Amygdala (tissue), 56 donors: ENCODE measurements around the gene SSR1.
"Not testable (repeated sequence)": the region's sequence is repeated elsewhere in the genome, so short reads cannot be mapped to it uniquely, and the experiment has no call there.

Experiments
- DNase-seq, 56 donors: peaks; one replicate each; lab custom pipeline; 2025; lab: John Stamatoyannopoulos, UW

The SSR1 gene

DNA sequence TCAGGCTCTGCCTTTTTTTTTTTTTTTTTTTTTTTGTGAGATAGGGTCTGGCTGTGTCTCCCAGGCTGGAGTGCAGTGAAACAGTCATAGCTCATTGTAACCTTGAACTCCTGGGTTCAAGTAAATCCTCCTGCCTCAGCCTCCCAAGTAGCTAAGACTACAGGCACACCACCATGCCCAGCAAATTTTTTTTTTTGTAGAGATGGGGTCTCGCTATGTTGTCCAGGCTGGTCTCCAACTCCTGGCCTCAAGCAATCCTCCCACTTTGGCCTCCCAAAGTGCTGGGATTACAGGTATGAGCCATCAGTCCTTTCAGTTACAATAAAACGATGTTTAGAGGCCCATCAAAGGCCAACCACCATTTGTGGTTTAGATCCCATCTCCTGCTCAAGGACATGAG lies 6.4 kb upstream of the SSR1 start:
- DNase-seq = not testable (repeated sequence)

DNA sequence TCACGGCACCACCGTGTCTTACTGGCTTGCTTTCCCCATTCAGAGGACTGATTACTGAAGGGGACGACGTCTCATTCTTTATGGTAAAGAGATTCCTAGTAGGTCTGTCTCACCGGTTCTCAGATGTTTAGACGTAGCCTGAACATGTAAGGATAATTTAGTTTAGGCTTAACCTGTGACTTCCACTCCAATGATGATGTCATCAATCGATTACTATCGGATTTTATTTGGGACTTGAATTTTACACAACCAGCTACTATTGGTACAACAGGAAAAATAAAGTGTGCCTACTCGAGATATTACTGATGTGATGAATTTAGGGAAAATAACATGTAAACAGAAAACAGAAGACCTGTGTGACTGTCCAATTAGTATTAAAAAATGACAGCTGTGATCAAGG lies 4.5 kb upstream of the SSR1 start:
- no peak for DNase-seq

DNA sequence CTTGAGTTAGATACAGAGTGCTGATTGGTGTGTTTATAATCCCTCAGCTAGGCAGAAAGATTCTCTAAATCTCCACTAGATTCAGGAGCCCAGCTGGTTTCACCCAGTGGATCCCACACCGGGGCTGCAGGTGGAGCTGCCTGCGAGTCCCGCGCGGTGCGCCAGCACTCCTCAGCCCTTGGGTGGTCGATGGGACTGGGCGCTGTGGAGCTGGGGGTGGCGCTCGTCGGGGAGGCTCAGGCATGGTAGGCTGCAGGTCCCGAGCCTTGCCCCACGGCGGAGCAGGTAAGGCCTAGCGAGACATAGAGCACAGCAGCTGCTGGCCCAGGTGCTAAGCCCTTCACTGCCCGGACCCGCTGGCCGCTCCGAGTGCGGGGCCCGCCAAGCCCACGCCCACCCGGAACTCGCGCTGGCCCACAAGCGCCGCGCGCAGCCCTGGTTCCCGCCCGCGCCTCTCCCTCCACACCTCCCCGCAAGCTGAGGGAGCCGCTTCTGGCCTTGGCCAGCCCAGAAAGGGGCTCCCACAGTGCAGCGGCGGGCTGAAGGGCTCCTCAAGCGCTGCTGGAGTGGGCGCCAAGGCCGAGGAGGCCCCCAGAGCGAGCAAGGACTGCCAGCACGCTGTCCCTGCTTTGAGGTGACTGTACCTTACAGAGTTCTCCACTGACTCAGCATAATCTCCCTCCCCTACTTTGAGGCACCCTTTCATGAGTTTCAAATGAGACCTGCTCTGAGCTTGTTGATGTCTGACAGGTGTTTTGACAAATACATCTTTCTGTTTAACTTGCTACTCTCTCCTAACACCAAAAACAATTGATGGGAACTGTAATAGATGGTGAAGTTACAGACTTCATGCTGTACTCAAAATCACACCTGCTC lies 3.9 kb upstream of the SSR1 start:
- DNase-seq = no peak

DNA sequence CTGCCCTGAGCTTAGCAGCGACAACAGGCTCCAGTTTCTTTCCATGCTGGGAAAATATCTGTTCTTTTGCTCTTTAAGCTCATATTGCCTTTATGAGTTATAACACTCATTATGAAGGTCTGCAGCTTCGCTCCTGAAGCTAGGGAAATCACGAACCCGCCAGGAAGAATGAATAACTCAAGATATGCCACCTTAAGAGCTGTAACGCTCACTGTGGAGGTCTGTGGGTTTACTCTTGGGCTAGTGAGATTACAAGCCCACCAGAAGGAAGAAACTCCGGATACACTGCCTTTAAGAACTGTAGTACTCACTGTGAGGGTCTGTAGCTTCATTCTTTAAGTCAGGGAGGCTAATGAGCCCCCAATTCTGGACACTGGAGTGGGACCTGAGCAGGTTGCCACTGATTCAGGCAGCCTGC lies 3.0 kb upstream of the SSR1 start:
- DNase-seq = no peak

DNA sequence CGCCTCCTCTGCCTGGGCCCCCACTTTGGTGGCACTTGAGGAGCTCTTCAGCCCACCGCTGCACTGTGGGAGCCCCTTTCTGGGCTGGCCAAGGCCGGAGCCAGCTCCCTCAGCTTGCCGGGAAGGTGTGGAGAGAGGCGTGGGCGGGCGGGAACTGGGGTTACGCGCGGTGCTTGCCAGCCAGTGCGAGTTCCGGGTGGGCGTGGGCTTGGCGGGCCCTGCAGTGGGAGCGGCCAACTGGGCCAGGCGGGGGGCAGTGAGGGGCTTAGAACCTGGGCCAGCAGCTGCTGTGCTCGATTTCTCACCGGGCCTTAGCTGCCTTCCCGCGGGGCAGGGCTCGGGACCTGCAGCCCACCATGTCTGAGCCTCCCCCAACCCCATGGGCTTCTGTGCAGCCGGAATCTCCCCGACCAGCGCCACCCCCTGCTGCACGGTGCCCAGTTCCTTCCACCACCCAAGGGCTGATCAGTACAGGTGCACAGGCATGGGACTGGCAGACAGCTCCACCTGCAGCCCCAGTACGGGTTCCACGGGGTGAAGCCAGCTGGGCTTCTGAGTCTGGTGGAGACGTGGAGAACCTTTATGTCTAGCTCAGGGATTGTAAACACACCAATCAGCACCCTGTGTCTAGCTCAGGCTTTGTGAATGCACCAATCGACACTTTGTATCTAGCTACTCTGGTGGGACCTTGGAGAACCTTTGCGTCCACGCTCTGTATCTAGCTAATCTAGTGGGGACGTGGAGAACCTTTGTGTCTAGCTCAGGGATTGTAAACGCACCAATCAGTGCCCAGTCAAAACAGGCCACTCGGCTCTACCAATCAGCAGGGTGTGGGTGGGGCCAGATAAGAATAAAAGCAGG lies 2.3 kb upstream of the SSR1 start:
- DNase-seq = not testable (repeated sequence)

DNA sequence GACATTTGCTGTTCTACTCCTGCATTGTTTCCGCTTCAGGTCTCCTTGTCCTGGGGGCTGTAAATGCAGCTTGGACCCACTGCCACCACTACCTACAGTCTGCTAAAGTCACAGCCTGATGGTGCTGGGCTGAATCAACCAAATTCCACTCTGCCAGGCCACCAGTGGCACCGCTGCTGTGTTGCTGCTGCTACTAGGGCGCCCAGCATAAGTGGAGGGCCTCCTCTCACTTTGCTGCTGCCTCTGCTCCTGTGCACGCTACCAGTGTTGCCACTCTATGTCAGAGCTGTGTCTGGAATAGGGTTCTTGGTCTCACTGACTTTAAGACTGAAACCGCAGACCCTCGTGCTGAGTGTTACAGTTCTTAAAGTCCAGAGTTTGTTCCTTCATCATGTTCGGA lies 1.4 kb upstream of the SSR1 start:
- DNase-seq = no peak

DNA sequence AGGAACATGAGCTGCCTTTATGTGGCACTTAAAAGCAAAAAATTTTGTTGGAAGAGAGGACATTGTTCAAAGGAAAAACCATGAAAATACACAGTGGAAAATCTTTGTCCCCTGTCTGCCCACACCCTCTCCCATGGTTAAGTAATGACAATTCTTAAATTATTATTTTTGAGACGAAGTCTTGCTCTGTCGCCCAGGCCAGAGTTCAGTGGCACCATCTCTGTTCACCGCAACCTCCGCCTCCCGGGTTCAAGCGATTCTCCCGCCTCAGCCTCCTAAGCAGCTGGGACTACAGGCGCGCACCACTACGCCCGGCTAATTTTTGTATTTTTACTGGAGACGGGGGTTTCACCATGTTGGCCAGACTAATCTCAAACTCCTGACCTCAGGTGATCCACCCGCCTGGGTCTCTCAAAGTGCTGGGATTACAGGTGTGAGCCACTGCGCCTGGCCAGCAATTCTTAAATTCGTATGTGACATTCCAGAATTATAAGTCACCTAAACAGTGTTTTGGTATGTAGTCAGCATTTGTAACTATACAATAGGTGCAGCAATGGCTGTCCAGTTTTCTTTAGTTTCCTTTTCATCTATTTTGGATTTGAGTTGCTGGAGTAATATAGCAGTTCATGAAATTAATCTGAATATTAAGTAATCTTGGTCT lies 636 bp upstream of the SSR1 start:
- DNase-seq = peak in 2 of 56 donors; percentile 9 to 21

DNA sequence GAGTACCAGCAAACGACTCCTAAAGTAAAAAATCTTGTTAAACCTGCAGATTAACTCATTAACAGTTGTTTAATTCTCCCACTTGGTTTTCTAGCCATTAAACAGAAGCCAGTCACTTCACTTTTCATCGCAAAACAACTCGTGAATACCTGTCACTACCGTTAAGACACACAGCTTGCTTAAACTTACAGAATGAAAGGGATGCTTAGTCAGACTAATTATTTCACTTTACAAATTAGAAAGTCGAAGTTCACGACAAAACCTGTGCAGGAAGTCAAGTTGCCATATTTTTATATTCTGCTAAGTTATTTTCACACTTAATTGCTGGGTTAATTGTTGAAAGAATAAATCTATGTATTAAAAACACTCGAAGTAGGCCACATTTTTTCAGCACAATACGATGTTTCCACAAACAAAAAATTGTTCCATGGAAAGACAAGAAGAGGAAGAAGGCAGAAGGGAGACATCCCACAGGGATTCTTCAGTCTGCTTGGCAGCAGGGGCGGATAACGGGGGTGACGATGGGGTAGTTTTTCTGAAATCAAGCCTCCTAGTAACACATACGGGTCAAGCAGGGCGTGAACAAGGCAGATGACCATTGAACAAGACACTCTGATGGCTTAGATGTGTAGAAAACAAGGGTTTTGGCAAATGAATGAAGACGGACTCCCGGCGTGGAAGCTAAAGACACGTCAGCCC lies 933 bp downstream of the SSR1 start:
- DNase-seq = peak in 6 of 56 donors; percentile 5 to 49 (median 27)

DNA sequence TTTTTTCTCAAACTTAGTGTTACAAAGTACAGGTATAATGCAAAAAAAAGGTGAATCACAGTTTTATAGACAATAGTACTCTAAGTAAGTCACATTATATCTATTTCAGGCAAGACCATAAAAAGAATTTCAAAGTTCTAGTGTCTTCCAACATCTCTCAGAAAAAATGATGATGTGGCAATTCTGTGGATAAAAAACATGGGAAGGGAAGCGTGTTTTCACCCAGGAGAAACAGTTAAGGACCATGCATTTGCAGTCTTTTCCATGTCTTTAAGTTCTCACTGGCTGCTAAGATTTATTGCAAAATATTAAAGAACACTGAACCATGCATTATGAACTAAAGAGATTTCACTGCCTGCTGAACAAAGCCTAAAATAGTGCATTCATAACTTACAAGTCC lies 1.8 kb downstream of the SSR1 start:
- no peak for DNase-seq

DNA sequence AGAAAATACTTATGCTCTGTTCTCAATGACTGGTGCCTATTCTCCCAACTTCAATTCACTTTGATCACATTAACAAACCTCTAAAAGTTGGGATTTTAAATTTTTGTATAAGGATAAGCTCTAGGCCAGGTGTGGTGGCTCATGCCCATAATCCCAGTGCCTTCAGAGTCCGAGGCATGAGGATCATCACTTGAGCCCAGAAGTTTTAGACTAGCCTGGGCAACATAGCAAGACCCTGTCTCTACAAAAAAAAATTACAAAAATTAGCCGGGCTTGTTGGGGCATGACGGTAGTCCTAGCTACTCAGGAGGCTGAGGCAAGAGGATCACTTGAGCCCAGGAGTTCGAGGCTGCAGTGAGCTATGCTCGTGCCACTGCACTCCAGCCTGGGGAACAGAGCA lies 3.9 kb downstream of the SSR1 start:
- DNase-seq = no peak

DNA sequence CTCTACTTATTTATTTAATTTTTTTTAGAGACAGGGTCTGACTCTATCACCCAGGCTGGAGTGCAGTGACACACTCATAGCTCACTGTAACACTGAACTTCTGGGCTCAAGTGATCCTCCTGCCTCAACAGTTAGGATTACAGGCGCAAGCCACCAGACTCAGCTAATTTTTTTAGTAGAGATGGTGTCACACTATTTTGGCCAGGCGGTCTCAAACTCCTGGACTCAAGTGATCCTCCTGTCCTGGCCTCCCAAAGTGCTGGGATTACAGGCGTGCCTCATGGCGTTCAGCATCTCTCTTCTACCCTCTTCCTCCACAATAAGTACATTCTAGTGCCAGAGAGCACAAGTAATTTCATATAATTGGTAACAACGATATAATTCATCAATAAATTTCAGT lies 5.5 kb downstream of the SSR1 start:
- DNase-seq = no peak

DNA sequence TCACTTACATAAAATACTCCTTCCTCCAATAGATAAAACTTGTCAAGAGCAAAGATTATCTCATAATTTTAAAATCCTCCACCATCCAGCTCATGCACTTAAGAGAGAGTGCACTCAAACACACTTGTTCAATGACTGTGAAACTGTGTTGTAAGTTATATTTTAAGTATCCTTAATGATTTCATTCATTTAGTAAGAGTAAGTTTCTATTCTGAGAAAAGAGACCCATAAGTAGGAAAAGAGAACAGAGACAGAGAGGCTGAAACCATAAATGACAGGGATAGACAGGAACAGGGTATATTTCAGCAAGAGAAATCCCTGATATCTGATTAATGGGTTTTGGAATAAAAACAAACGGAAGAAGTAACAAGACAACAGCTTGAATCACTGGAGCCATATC lies 8.2 kb downstream of the SSR1 start:
- no peak for DNase-seq

DNA sequence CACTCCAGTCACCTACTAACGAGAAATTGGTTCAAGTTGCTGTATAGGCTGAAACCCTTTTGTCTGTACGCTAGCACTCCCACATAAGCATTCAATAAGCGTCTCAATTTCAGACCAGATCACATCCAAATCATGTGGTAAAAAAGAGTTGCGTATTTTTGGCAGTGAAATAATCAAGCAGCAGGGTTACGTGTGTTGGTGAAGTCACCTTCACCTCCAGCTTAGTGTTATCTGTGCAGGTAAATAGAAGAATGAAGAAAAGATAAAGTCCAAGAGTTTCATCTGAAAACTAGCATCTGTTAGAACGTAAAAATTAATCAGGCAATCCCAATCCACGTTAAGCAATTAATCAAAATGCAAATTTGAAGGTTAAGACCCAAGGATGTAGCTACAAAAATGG lies 11.3 kb downstream of the SSR1 start:
- DNase-seq = no peak

DNA sequence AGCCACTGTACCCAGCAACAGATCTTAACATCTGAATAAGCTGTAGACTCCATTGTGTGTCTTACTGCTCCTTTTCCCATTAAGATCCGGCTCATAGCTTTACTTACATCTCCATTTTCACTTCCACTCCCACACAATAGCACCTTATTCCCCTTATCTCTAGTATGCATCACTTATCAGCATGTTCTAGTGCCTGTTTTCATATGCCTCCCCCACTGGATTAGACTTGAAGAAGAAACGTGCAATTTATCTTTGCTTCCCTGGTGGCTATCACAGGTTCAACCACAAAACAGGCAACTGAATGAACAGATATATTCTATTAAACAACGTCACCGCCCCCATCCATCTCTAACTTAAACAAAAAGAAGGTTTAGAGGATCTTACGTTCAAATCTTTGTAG lies 12.1 kb downstream of the SSR1 start:
- DNase-seq = no peak

DNA sequence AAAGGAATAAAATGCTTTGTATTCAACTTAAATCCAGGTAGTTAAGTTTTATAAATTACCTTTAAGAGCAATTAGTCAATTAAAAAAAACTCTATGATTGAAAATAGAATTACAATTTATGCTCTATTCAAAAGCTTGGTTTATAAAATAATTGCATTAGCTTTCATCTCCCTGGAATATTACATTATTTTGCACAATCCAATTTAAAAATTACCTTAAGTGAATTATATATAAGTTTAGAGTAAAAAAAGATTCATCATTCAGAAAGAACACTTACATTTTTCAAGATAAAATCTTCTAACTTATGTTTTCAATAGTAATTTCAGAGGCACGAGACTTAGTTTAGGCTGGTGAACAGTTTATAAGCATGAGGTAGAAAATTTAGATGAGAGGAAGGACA lies 14.9 kb downstream of the SSR1 start:
- DNase-seq = no peak

DNA sequence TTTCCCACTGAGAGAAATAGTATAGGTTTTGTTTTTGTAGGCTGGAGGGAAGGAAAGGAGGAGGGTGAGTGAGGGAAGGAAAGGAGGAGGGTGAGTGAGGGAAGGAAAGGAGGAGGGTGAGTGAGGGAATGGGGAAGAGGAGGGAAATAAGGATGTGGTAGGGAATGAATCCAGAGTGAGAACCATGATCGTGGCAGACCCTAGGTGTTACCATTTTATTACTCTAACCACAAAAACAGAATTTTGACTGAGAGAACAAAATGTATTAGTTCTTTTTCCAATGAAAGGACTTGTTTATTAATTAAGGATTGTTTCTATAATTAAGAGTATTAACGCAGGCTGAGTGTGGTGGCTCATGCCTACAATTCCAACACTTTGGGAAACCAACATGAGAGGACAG lies 16.4 kb downstream of the SSR1 start:
- no peak for DNase-seq

DNA sequence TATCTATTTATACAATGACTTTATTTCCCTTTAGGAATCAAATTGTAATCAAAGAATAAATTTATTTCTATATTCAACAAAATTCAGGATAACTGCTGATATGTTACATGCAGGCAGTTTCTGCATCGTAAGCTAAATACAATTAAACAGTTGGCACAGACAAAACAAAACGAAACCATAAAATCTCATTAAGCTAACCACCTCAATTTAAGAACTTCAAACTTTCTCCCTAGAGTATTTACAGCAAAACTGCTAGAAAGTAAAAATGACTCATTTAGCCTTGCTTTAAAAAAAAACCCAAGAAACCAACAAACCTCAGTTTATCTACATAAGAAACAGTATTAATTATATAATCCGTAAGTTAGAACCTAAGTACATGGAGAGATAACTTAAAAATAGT lies 17.1 kb downstream of the SSR1 start:
- DNase-seq = no peak

DNA sequence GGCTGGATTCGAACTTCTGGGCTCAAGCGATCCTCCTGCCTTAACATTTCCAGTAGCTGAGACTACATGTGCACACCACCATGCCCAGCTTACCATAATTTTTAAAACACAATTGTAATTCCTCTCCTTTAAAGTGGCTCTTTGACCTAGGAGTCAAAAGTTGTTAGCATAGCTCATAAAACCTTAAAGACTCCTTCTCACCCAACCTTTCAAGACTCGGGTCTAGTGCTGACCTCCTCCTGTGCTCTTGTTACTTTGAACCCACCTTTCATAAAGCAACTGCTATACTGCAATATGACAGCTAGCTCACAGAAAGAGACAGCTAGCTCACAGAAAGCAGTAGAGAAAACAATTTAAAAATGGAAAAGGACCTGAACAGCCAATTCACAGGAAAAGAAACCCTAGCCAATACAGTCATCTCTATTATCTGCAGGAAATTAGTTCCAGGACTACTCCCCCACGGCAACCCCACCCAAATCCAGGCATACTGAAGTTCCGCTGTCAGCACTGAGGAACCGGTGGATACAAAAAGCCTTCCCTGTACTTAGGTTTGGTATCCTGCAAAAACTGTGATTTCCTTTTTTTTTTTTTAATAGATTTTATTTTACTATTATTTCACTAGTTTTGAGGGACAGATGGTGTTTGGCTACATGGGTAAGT lies 20.3 kb downstream of the SSR1 start:
- DNase-seq = no peak

DNA sequence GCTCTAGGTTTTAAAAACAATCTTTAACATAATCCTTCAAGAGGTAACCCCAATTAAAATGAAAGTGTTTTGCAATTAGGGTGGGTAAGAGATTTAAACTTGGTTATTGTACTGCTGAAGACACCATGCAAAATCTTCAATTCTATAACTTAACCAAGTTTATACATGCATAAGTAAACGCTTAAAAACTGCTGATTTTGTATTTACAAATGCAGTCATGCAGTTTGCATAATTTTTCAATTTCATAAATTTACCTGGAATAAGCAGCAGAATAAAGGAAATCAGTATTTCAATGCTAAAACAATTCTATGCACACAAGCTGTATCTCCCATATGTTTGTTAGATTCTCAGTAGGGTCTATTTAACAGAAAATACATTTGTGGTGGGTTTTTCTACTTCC lies 22.9 kb downstream of the SSR1 start:
- DNase-seq = no peak

DNA sequence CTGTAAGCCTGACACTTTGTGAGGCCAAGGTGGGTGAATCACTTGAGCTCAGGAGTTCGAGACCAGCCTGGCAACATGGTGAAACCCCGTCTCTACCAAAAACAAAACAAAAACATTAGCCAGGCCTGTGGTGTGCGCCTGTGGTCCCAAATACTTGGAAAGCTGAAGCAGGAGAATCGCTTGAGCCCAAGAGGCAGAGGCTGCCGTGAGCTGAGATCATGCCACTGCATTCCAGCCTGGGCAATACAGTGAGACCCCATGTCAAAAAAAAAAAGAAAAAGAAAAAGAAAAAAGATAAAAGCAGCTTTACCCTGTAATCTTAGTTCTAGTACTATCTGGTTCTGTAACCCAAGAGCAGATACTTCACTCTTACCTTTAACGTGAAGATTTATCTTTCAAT lies 27.6 kb downstream of the SSR1 start:
- DNase-seq = no peak
